Osteocyte (in vitro differentiated cells): ENCODE results near the gene OSBPL2. TPM values are rescaled to one million over a fixed set of nuclear protein-coding genes. Genes with fewer than 3 reads are reported as not detected.

Experiments
- DNase-seq: peaks from one replicate; pipeline ENCODE4 v3.0.0; 2021; ENCODE audit warnings: mixed read lengths; ENCODE audit not compliant: unreplicated experiment; ENCODE audit errors: extremely low spot score
- H3K27ac Mint-ChIP-seq: one replicate; pipeline ENCODE4 v1.8.0; 2021; ENCODE audit warnings: mild to moderate bottlenecking, mixed read lengths; ENCODE audit not compliant: unreplicated experiment
- H3K27me3 Mint-ChIP-seq: one replicate; pipeline ENCODE4 v1.8.0; 2021; ENCODE audit warnings: mixed read lengths; ENCODE audit not compliant: unreplicated experiment
- H3K36me3 Mint-ChIP-seq: one replicate; pipeline ENCODE4 v1.8.0; 2021; ENCODE audit warnings: mixed read lengths; ENCODE audit not compliant: unreplicated experiment
- H3K4me1 Mint-ChIP-seq: one replicate; pipeline ENCODE4 v1.8.0; 2021; ENCODE audit warnings: mixed read lengths; ENCODE audit not compliant: unreplicated experiment
- H3K4me3 Mint-ChIP-seq: one replicate; pipeline ENCODE4 v1.8.0; 2021; ENCODE audit warnings: mild to moderate bottlenecking, moderate library complexity, mixed read lengths; ENCODE audit not compliant: unreplicated experiment
- H3K9me3 Mint-ChIP-seq: one replicate; pipeline ENCODE4 v1.8.0; 2021; ENCODE audit warnings: mixed read lengths; ENCODE audit not compliant: unreplicated experiment
- CTCF ChIP-seq: fragments of 200-600 bp; sonication (generic); IDR thresholded peaks from 2 replicates; pipeline ENCODE4 v1.5.0; 2021; ENCODE audit warnings: antibody characterized with exemption, mild to moderate bottlenecking, moderate library complexity
- total RNA-seq: library from RNA; stranded (reverse); gene quantifications from 2 replicates; pipeline ENCODE4 v1.2.1, GENCODE V29; 2021

The OSBPL2 gene
- total RNA-seq, 1 donor from 2014 or later, result 46.3 TPM

- H3K27me3 Mint-ChIP-seq, result peaks cover 28% of the 10 kb centered on the region
- no peak overlapping the region for H3K27ac Mint-ChIP-seq
- no peaks in the 10 kb centered on the region for H3K9me3 Mint-ChIP-seq
- no peaks in the 10 kb centered on the region for H3K36me3 Mint-ChIP-seq
- no peak for TF ChIP-seq CTCF
- no peak for DNase-seq
- H3K4me1 Mint-ChIP-seq, result no peaks in the 10 kb centered on the region
- H3K4me3 Mint-ChIP-seq, result no peak overlapping the region
These were observed 11.4 kb upstream of the OSBPL2 start for GRCh38 chr20:62226707-62227590.

GRCh38 chr20:62227591-62227976 lies 10.7 kb upstream of the OSBPL2 start:
- H3K27me3 Mint-ChIP-seq, result peaks cover 27% of the 10 kb centered on the region
- no peak overlapping the region for H3K27ac Mint-ChIP-seq
- no peaks in the 10 kb centered on the region for H3K36me3 Mint-ChIP-seq
- no peaks in the 10 kb centered on the region for H3K4me1 Mint-ChIP-seq
- no peaks in the 10 kb centered on the region for H3K9me3 Mint-ChIP-seq
- no peak for DNase-seq
- H3K4me3 Mint-ChIP-seq, result no peak overlapping the region
- no peak for TF ChIP-seq CTCF

- Mint-ChIP-seq H3K27me3 (peaks cover 23% of the 10 kb centered on the region), H3K27ac (no peak overlapping the region), H3K4me3 (no peak overlapping the region), H3K4me1 (no peaks in the 10 kb centered on the region), H3K36me3 (no peaks in the 10 kb centered on the region), H3K9me3 (no peaks in the 10 kb centered on the region)
- TF ChIP-seq CTCF, result no peak
- DNase-seq, result no peak
These were observed 10.1 kb upstream of the OSBPL2 start for GRCh38 chr20:62227977-62228958.

GRCh38 chr20:62228982-62229545 lies 9.3 kb upstream of the OSBPL2 start:
- no peaks in the 10 kb centered on the region for H3K4me1 Mint-ChIP-seq
- H3K4me3 Mint-ChIP-seq, result no peak overlapping the region
- no peaks in the 10 kb centered on the region for H3K36me3 Mint-ChIP-seq
- DNase-seq, result no peak
- TF ChIP-seq CTCF, result no peak
- H3K27ac Mint-ChIP-seq, result no peak overlapping the region
- peaks cover 21% of the 10 kb centered on the region for H3K27me3 Mint-ChIP-seq
- H3K9me3 Mint-ChIP-seq, result no peaks in the 10 kb centered on the region
